Measurements from ENCODE around the gene C16orf54.
"Not testable (repeated sequence)": the region's sequence is repeated elsewhere in the genome, so short reads cannot be mapped to it uniquely, and the experiment has no call there.

Gene C16orf54

GRCh38 chr16:29743475-29743826 lies 2.3 kb downstream of the C16orf54 start:
- H3K4me3 ChIP-seq (ENCODE audit: low read depth, low read length) = no peak overlapping the region
- TF ChIP-seq CTCF (IDR thresholded peaks at IDR 0.05; ENCODE audit: borderline replicate concordance, insufficient read depth, low read depth, low read length) = no peak

- H3K4me3 ChIP-seq (ENCODE audit: low read depth, low read length) = no peak overlapping the region
- no peak for TF ChIP-seq CTCF (IDR thresholded peaks at IDR 0.05; ENCODE audit: borderline replicate concordance, insufficient read depth, low read depth, low read length)
These were observed 3.0 kb downstream of the C16orf54 start for GRCh38 chr16:29742683-29743275.

GRCh38 chr16:29740630-29741015 lies 5.2 kb downstream of the C16orf54 start:
- not testable (repeated sequence) for H3K4me3 ChIP-seq (ENCODE audit: low read depth, low read length)

GRCh38 chr16:29739927-29740629 lies 5.7 kb downstream of the C16orf54 start:
- not testable (repeated sequence) for H3K4me3 ChIP-seq (ENCODE audit: low read depth, low read length)

GRCh38 chr16:29738514-29738913 lies 7.3 kb downstream of the C16orf54 start:
- TF ChIP-seq CTCF (IDR thresholded peaks at IDR 0.05; ENCODE audit: borderline replicate concordance, insufficient read depth, low read depth, low read length) = no peak
- no peak overlapping the region for H3K4me3 ChIP-seq (ENCODE audit: low read depth, low read length)

GRCh38 chr16:29737713-29738112 lies 8.1 kb downstream of the C16orf54 start:
- no peak overlapping the region for H3K4me3 ChIP-seq (ENCODE audit: low read depth, low read length)
- TF ChIP-seq CTCF (IDR thresholded peaks at IDR 0.05; ENCODE audit: borderline replicate concordance, insufficient read depth, low read depth, low read length) = no peak

- TF ChIP-seq CTCF (IDR thresholded peaks at IDR 0.05; ENCODE audit: borderline replicate concordance, insufficient read depth, low read depth, low read length) = no peak
- no peak overlapping the region for H3K4me3 ChIP-seq (ENCODE audit: low read depth, low read length)
These were observed 9.0 kb downstream of the C16orf54 start for GRCh38 chr16:29736764-29737163.

- no peak overlapping the region for H3K4me3 ChIP-seq (ENCODE audit: low read depth, low read length)
- TF ChIP-seq CTCF (IDR thresholded peaks at IDR 0.05; ENCODE audit: borderline replicate concordance, insufficient read depth, low read depth, low read length) = peak; percentile 13; the same call in 1 of the 2 replicates
These were observed 9.7 kb downstream of the C16orf54 start for GRCh38 chr16:29736112-29736511.
